GM21786 (cell line): ENCODE results near the gene CD46.
A peak's percentile ranks its signal among the peaks of the same experiment; 100 is the strongest.

Experiments
- ATAC-seq: cut with Tn5 transposase; IDR thresholded peaks from one replicate; pipeline ENCODE4 v1.9.1; 2021; ENCODE audit not compliant: unreplicated experiment

Gene CD46

GRCh38 chr1:207826557-207827487 is 75.0 kb downstream of the CD46 start:
- no peak for ATAC-seq

GRCh38 chr1:207827488-207827830 is 75.6 kb downstream of the CD46 start:
- ATAC-seq, result no peak

DNA sequence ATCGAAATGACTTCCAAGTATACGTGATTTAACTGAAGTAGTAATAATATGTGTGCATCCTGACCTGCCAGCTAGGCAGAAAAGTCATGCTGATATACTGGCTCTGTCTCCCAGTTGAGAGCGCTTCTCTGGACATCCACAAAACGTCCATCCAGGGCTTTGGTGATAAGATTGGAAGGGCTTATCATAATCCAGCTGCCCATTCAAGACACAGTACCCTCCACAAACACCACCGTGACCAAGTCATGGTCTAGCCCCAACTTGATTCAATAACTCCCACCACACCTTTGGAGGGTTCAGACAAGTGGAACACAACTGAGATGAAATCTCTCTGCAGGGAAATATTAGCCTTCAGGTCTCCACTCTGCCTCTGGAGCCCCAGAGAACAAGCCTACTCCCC is 76.2 kb downstream of the CD46 start:
- ATAC-seq, result no peak

- peak; percentile 22 for ATAC-seq
Observed at GRCh38 chr1:207828485-207829158, 76.8 kb downstream of the CD46 start.

DNA sequence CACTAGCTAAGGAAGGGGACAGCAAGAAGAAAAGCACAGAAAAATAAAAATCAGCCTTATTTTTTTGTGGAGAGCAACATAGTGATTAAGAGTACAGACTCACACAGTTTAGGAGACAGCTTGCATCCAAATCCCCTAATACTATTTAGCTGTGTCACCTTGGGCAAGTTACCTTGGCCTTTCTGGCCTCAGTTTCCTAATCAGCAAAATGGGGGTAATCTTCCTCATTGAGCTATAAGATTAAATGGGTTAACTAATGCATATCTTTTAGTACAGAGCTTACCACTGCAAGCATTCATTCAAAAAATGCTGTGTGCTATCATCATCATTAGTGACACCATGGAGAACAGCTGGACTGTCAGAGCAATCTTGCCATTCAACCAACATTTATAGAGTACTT is 77.7 kb downstream of the CD46 start:
- no peak for ATAC-seq

GRCh38 chr1:207830788-207831187 is 78.9 kb downstream of the CD46 start:
- ATAC-seq, result no peak

GRCh38 chr1:207831517-207832327 is 79.9 kb downstream of the CD46 start:
- peak; percentile 89 for ATAC-seq

- no peak for ATAC-seq
Observed at GRCh38 chr1:207832796-207833195, 80.9 kb downstream of the CD46 start.

- ATAC-seq, result no peak
Observed at GRCh38 chr1:207833381-207833780, 81.5 kb downstream of the CD46 start.

DNA sequence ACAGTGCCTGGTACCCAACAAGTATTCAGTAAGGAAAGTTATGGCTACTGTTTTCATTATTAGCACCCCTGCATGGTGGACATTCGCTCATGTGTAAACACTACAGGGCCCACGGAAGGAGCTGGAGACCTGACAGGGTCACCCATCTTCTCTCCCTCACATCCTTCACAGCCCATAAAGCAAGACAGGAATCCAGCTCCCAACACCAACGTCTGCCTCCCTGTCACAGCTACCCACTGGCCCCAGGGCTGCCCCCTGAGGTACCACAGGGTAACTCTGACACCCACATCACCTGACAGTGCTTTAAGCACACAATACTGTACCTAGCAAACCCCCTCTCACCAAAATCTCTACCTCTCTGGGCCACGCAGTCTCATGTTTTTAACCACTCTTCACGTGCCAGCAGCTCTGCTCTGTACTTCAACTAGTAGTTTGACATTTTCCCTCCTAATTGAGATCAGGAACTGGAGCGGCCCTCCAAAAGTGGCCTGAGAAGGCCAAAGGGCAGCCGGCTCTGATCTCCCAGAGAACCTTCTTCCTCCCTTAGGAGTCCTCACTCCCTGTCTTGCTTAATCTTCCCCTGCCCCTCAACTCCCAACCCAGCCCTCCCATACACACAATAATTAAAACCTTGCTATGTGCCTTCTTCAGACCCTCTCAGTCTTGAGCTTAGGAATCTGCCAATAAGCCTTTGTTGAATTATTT is 82.3 kb downstream of the CD46 start:
- ATAC-seq, result no peak

- ATAC-seq, result no peak
Observed at GRCh38 chr1:207835958-207836357, 84.1 kb downstream of the CD46 start.

DNA sequence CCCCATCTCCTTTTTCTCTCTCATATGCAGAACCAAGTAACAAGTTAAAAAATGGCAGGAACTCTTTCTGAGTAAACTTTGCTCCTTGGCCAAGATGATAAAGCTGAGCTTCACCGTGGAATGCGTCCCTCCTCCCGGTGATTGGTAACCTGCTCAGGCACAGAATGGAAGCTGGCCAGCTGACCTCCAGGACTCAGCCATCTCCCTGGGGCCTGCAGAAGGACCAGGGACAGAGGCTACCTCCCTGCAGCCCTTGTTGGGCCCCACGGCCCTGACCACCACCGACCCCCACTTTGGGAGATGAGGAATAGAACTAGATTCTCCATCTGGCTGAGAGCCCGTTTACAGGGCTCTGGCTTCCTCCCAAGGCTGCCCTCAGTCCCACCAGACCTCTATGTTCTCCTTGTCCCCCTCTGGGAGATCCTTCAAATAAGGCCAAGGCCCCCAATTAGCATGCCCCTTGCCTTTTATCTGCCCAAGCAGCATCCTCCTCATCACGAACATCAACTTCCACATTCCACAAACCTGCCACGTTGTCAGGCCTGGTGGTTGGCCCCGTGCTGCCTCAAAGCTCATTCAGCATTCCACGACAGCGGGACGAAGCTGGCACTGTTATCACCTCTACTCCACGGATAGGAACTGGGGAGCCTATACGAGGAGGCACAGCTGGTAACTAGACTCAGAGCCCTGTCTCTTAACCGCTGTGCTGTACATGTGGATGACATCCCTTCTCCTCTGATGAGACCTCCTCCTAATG is 84.9 kb downstream of the CD46 start:
- ATAC-seq, result no peak

DNA sequence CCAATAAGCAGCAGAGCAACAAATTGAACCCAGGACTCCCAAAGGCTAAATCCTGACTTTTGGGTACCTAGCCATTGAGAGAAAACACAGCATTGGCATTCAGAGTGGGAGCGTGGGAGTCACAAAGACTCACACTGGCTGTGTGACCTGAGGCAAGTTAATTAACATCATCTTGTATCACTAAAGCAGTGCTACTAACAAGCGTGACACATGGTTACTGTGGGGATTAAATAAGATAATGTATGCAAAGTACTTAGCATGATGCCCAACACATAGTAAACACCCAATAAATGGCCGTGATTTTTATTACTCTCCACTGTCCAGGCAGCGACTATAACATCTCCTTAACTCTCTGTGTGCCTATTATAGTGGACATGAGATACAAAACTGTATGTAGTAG is 85.8 kb downstream of the CD46 start:
- ATAC-seq, result no peak

GRCh38 chr1:207838156-207839082 is 86.6 kb downstream of the CD46 start:
- no peak for ATAC-seq

DNA sequence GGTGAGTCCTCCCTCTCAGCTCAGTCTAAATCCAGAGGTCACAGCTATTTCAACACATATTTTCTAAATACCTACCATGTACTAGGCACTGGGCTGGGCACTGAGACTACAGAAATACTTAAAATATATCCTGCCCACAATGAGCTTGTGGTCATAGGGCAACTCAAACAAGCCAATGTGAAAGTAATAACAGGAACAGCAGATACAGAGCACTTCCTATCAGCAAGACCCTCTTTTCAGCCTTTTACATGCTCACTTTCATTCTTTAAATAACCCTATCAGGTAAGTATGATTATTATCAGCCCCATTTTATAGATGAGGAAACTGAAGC is 87.2 kb downstream of the CD46 start:
- ATAC-seq, result no peak

DNA sequence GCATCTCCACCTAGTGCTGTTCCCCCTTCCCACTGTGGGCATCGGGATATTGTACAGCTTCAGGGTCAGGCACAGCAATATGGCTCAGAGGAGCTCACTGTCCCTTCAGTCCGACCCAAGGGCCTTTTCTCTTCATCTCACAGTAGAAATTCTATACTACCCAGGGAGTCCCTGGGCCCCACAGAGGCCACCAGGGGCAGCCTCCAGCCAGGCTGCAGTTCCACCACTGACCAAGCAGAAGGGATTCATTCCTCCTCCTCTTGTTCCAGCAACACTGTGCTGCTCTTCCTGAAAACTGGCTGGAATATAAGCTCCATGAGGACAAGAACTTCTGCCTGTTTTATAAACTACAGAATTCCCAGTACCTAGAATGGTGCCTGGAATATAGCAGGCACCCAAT is 88.5 kb downstream of the CD46 start:
- ATAC-seq, result no peak

- ATAC-seq, result no peak
Observed at GRCh38 chr1:207841293-207841692, 89.4 kb downstream of the CD46 start.

DNA sequence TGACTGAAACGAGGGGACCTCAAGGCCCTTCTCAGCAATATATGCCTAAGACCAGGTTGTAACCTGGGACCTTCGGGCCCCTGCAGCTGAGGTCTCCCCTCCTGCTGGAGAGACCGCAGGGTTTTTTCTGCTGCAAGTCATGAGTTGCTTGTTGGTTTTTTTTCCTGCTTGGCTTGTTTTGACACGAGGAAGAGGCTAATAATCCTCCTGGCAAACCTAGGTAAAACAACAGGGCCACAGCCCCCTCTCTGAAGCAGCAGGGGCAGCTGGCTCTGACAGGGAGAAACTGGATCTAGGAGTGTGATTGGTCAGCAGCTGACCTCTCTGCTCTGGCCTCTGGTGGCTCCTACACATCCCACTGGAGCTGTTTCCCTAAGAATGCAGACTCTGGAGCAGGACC is 90.0 kb downstream of the CD46 start:
- no peak for ATAC-seq

- ATAC-seq, result no peak
Observed at GRCh38 chr1:207842506-207842905, 90.7 kb downstream of the CD46 start.
